Liver (tissue), 9 donors: Measurements from ENCODE around the gene TRMT44. TPM values are rescaled to one million over a fixed set of nuclear protein-coding genes. Genes with fewer than 3 reads are reported as not detected.

Experiments
- DNase-seq: peaks from one replicate; pipeline ENCODE4 v3.0.0-alpha.2; 2017; ENCODE audit warnings: low spot score
- H3K27ac ChIP-seq, 2 donors: one replicate each; pipeline ENCODE4 v1.7.0; 2013; ENCODE audit warnings: inconsistent platforms in 2 of 2, low read length in 2 of 2, control low read depth in 1 of 2, low read depth in 1 of 2, mild to moderate bottlenecking in 1 of 2
- H3K27me3 ChIP-seq, 4 donors: one replicate each; pipeline versions ENCODE4 v1.6.1 to v1.7.0; 2013; ENCODE audit warnings: low read length in 3 of 4, inconsistent platforms in 1 of 4, mild to moderate bottlenecking in 1 of 4, moderate library complexity in 1 of 4; ENCODE audit not compliant: control insufficient read depth in 4 of 4, insufficient read depth in 4 of 4
- H3K36me3 ChIP-seq, 4 donors: one replicate each; pipeline versions ENCODE4 v1.6.1 to v1.7.0; 2013; ENCODE audit warnings: low read length in 3 of 4, mild to moderate bottlenecking in 3 of 4, low read depth in 1 of 4, moderate library complexity in 1 of 4; ENCODE audit not compliant: control insufficient read depth in 4 of 4, insufficient read depth in 3 of 4
- H3K4me1 ChIP-seq, 4 donors: one replicate each; pipeline versions ENCODE4 v1.6.1 to v1.7.0; 2013; ENCODE audit warnings: low read length in 3 of 4, mild to moderate bottlenecking in 3 of 4, moderate library complexity in 1 of 4; ENCODE audit not compliant: control insufficient read depth in 4 of 4, insufficient read depth in 4 of 4
- H3K4me3 ChIP-seq, 3 donors: one replicate each; pipeline versions ENCODE4 v1.6.1 to v1.7.0; 2013; ENCODE audit warnings: low read length in 3 of 3, control low read depth in 1 of 3, low read depth in 1 of 3, mild to moderate bottlenecking in 1 of 3
- H3K9ac ChIP-seq, 2 donors: one replicate each; pipeline ENCODE4 v1.7.0; 2013; ENCODE audit warnings: low read length in 2 of 2, mild to moderate bottlenecking in 2 of 2, moderate library complexity in 2 of 2, control low read depth in 1 of 2, low read depth in 1 of 2
- H3K9me3 ChIP-seq, 4 donors: one replicate each; pipeline versions ENCODE4 v1.6.1 to v1.7.0; 2013; ENCODE audit warnings: low read length in 3 of 4; ENCODE audit not compliant: control insufficient read depth in 4 of 4
- EGR1 ChIP-seq, 2 donors: IDR thresholded peaks; 2 replicates each; pipeline ENCODE4 v1.6.1; 2016 to 2018; ENCODE audit warnings: antibody characterized with exemption in 2 of 2, low read depth in 2 of 2
- FOXA1 ChIP-seq: IDR thresholded peaks from 2 replicates; pipeline ENCODE4 v1.6.1; 2016; ENCODE audit warnings: antibody characterized with exemption
- FOXA2 ChIP-seq: IDR thresholded peaks from 2 replicates; pipeline ENCODE4 v1.6.1; 2016; ENCODE audit warnings: antibody characterized with exemption
- GABPA ChIP-seq, 2 donors: IDR thresholded peaks in 1 of 2; conservative IDR thresholded peaks in 1 of 2; 2 replicates each; pipeline ENCODE4 v1.6.1; 2016; ENCODE audit warnings: antibody characterized with exemption in 2 of 2, mild to moderate bottlenecking in 1 of 2, moderate library complexity in 1 of 2
- HNF4A ChIP-seq, 2 donors: conservative IDR thresholded peaks; 2 replicates each; pipeline ENCODE4 v1.6.1; 2016; ENCODE audit warnings: antibody characterized with exemption in 2 of 2, mild to moderate bottlenecking in 2 of 2
- HNF4G ChIP-seq: IDR thresholded peaks from 2 replicates; pipeline ENCODE4 v1.6.1; 2016; ENCODE audit warnings: antibody characterized with exemption
- JUND ChIP-seq, 2 donors: IDR thresholded peaks; 2 replicates each; pipeline ENCODE4 v1.6.1; 2016; ENCODE audit warnings: antibody characterized with exemption in 2 of 2
- NR2F2 ChIP-seq: IDR thresholded peaks from 2 replicates; pipeline ENCODE4 v1.6.1; 2016; ENCODE audit warnings: antibody characterized with exemption
- RAD21 ChIP-seq, 2 donors: IDR thresholded peaks; 2 replicates each; pipeline ENCODE4 v1.6.1; 2016; ENCODE audit warnings: antibody characterized with exemption in 2 of 2, mild to moderate bottlenecking in 2 of 2
- RXRA ChIP-seq, 2 donors: IDR thresholded peaks; 2 replicates each; pipeline ENCODE4 v1.6.1; 2017 to 2018; ENCODE audit warnings: antibody characterized with exemption in 2 of 2, mild to moderate bottlenecking in 1 of 2
- SP1 ChIP-seq: IDR thresholded peaks from 2 replicates; pipeline ENCODE4 v1.6.1; 2018; ENCODE audit warnings: antibody characterized with exemption, mild to moderate bottlenecking
- TAF1 ChIP-seq: conservative IDR thresholded peaks from 2 replicates; pipeline ENCODE4 v1.6.1; 2016; ENCODE audit warnings: antibody characterized with exemption, mild to moderate bottlenecking
- YY1 ChIP-seq: IDR thresholded peaks from 2 replicates; pipeline ENCODE4 v1.6.1; 2016; ENCODE audit warnings: antibody characterized with exemption, mild to moderate bottlenecking
- WGBS: extraction: QIAGEN DNeasy Blood & Tissue Kit; methylation state at CpG from one replicate; pipeline ENCODE4 v1.1.7; 2013; 5-methylcytosine and 5-hydroxymethylcytosine counted together
- polyA plus RNA-seq, 2 donors: library from polyadenylated mRNA; stranded (reverse) in 1 of 2; unstranded in 1 of 2; fragments of 200-250 nt in 1 of 2; fragments of >200 nt in 1 of 2; fragmentation: Nextera tagmentation in 1 of 2; extraction: Ambion mirVana in 1 of 2; gene quantifications; one replicate each; pipeline versions ENCODE4 v1.2.1 to v1.2.3, GENCODE V29; 2013 to 2015
- total RNA-seq, 2 donors: library from RNA; depleted of rRNA; stranded (reverse); fragments of >200 nt; gene quantifications; one replicate each; pipeline ENCODE4 v1.2.3, GENCODE V29; 2014
- TF ChIP-seq, protein P1 (sequence below): IDR thresholded peaks from 2 replicates; pipeline ENCODE4 v1.6.1; 2016; ENCODE audit warnings: antibody characterized with exemption
- TF ChIP-seq, protein P2 (sequence below): fragments of 150-350 bp; IDR thresholded peaks from 2 replicates; pipeline ENCODE4 v1.5.1; 2017; ENCODE audit warnings: improper control_type of control experiment, low read depth, low read length; ENCODE audit not compliant: missing input control
- TF ChIP-seq, protein P3 (sequence below): IDR thresholded peaks from 2 replicates; pipeline ENCODE4 v1.6.1; 2016; ENCODE audit warnings: antibody characterized with exemption, mild to moderate bottlenecking
- TF ChIP-seq, protein P4 (sequence below): IDR thresholded peaks from 2 replicates; pipeline ENCODE4 v1.6.1; 2016; ENCODE audit warnings: antibody characterized with exemption
- TF ChIP-seq, protein P5 (sequence below): IDR thresholded peaks from 2 replicates; pipeline ENCODE4 v1.6.1; 2016; ENCODE audit warnings: antibody characterized with exemption
- donor health status: healthy.
- donor health status: healthy.
- donor health status: healthy.
- donor health status: healthy.
- donor health status: healthy.

TRMT44 gene
- total and polyA plus RNA-seq, 4 donors: 3.0 to 16.0 (median 5.7) TPM

DNA sequence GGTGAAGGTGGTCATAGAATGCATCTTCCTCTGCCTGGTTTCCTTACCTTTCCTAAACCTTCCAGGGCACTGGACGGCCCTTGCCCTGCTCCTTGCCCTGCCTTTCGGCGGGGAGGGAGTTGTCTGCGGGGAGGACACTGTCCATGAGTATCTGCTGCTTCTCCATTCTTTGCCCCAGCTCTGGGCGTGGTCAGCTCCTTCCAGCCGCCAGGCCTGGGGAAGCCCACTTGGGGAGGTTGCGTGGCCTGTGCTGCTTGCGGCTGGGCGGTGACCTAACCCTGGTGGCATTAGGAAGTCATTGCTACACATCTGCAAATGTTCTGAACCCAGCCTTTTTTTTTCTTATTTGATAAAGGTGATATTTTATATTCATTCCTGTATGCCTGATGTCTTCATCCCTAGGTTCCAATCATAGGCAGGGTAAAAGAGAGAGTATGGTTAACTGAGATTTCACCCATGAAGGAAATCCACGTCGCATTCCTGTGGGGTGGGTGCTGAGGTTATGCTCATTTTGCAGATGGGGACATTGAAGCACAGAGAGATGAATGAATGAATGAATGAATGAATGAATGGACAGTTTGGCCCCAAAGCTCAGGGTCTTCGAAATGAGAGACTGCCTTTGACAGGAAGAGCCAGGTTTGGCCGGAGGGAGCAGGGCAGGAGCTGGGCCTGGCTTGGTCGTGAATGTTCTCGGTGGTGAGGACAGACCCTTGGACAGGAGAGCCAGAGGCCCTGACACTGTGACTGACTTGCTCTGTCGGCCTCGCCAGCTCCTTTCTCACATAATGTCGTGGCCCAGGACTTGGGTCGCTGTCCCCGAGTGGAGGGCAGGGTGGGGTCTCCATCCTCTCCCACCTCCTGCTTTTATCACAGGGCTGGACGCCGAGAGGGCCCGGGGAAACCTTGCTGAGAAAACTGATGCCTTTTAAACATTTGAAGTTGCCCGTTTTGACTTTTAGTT is 81.9 kb downstream of the TRMT44 start:
- H3K9me3 ChIP-seq: peaks cover 0 to 12% (median 3%) of the 10 kb centered on the region in 4 donors
- no peak overlapping the region for H3K27ac ChIP-seq
- no peak for DNase-seq
- TF ChIP-seq HNF4A (conservative IDR thresholded peaks at IDR 0.05): no peak
- TF ChIP-seq, protein P1, sequence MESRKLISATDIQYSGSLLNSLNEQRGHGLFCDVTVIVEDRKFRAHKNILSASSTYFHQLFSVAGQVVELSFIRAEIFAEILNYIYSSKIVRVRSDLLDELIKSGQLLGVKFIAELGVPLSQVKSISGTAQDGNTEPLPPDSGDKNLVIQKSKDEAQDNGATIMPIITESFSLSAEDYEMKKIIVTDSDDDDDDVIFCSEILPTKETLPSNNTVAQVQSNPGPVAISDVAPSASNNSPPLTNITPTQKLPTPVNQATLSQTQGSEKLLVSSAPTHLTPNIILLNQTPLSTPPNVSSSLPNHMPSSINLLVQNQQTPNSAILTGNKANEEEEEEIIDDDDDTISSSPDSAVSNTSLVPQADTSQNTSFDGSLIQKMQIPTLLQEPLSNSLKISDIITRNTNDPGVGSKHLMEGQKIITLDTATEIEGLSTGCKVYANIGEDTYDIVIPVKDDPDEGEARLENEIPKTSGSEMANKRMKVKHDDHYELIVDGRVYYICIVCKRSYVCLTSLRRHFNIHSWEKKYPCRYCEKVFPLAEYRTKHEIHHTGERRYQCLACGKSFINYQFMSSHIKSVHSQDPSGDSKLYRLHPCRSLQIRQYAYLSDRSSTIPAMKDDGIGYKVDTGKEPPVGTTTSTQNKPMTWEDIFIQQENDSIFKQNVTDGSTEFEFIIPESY: no peak
- TF ChIP-seq, protein P2, sequence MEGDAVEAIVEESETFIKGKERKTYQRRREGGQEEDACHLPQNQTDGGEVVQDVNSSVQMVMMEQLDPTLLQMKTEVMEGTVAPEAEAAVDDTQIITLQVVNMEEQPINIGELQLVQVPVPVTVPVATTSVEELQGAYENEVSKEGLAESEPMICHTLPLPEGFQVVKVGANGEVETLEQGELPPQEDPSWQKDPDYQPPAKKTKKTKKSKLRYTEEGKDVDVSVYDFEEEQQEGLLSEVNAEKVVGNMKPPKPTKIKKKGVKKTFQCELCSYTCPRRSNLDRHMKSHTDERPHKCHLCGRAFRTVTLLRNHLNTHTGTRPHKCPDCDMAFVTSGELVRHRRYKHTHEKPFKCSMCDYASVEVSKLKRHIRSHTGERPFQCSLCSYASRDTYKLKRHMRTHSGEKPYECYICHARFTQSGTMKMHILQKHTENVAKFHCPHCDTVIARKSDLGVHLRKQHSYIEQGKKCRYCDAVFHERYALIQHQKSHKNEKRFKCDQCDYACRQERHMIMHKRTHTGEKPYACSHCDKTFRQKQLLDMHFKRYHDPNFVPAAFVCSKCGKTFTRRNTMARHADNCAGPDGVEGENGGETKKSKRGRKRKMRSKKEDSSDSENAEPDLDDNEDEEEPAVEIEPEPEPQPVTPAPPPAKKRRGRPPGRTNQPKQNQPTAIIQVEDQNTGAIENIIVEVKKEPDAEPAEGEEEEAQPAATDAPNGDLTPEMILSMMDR: no peak
- no peak for TF ChIP-seq FOXA1
- TF ChIP-seq TAF1: no peak
- TF ChIP-seq, protein P3, sequence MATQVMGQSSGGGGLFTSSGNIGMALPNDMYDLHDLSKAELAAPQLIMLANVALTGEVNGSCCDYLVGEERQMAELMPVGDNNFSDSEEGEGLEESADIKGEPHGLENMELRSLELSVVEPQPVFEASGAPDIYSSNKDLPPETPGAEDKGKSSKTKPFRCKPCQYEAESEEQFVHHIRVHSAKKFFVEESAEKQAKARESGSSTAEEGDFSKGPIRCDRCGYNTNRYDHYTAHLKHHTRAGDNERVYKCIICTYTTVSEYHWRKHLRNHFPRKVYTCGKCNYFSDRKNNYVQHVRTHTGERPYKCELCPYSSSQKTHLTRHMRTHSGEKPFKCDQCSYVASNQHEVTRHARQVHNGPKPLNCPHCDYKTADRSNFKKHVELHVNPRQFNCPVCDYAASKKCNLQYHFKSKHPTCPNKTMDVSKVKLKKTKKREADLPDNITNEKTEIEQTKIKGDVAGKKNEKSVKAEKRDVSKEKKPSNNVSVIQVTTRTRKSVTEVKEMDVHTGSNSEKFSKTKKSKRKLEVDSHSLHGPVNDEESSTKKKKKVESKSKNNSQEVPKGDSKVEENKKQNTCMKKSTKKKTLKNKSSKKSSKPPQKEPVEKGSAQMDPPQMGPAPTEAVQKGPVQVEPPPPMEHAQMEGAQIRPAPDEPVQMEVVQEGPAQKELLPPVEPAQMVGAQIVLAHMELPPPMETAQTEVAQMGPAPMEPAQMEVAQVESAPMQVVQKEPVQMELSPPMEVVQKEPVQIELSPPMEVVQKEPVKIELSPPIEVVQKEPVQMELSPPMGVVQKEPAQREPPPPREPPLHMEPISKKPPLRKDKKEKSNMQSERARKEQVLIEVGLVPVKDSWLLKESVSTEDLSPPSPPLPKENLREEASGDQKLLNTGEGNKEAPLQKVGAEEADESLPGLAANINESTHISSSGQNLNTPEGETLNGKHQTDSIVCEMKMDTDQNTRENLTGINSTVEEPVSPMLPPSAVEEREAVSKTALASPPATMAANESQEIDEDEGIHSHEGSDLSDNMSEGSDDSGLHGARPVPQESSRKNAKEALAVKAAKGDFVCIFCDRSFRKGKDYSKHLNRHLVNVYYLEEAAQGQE: no peak
- TF ChIP-seq RAD21 (IDR thresholded peaks at IDR 0.05): no peak
- no peak for TF ChIP-seq FOXA2
- TF ChIP-seq YY1: no peak
- no peak for TF ChIP-seq EGR1 (IDR thresholded peaks at IDR 0.05; ENCODE audit: low read depth in 2 of 2)
- TF ChIP-seq, protein P4, sequence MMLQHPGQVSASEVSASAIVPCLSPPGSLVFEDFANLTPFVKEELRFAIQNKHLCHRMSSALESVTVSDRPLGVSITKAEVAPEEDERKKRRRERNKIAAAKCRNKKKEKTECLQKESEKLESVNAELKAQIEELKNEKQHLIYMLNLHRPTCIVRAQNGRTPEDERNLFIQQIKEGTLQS: no peak
- no peak for TF ChIP-seq GABPA (IDR thresholded peaks at IDR 0.05 in 1 of 2, conservative IDR thresholded peaks at IDR 0.05 in 1 of 2)
- TF ChIP-seq, protein P5, sequence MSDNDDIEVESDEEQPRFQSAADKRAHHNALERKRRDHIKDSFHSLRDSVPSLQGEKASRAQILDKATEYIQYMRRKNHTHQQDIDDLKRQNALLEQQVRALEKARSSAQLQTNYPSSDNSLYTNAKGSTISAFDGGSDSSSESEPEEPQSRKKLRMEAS: no peak
- TF ChIP-seq RXRA (IDR thresholded peaks at IDR 0.05): no peak
- no peak for TF ChIP-seq JUND (IDR thresholded peaks at IDR 0.05)
- no peak for TF ChIP-seq NR2F2
- no peak for TF ChIP-seq HNF4G
- TF ChIP-seq SP1: no peak
- no peak overlapping the region for H3K4me3 ChIP-seq
- H3K4me1 ChIP-seq: no peaks in the 10 kb centered on the region
- H3K9ac ChIP-seq: no peak overlapping the region
- no peaks in the 10 kb centered on the region for H3K36me3 ChIP-seq
- WGBS: 84% methylated on average over 24 of the region's 24 CpGs
- no peaks in the 10 kb centered on the region for H3K27me3 ChIP-seq
